Activated CD8-positive, alpha-beta memory T cell treated with anti-CD3 and anti-CD28 coated beads for 36 hours (primary cell): ENCODE measurements around the gene TAF4B. TPM values are rescaled to one million over a fixed set of nuclear protein-coding genes. Genes with fewer than 3 reads are reported as not detected.
"Not testable (repeated sequence)": the region's sequence is repeated elsewhere in the genome, so short reads cannot be mapped to it uniquely, and the experiment has no call there.

ENCODE experiments used
- CTCF ChIA-PET: fragments of 350-600 bp; sonication (Branson Sonifier 250); formaldehyde crosslinking; loops from one replicate; lab custom pipeline; 2021; ENCODE audit warnings: antibody characterized with exemption; lab: Charles Lee
- POLR2A ChIA-PET: fragments of 350-600 bp; sonication (Branson Sonifier 250); formaldehyde crosslinking; loops from one replicate; lab custom pipeline; 2021; ENCODE audit warnings: antibody characterized with exemption; lab: Charles Lee
- total RNA-seq, 2 experiments: library from RNA; stranded (reverse); gene quantifications; one replicate each; pipeline ENCODE4 v1.2.3, GENCODE V29; 2021

Gene TAF4B
- total RNA-seq, 2 experiments from 2014 or later, result 17.8 to 19.1 TPM

DNA sequence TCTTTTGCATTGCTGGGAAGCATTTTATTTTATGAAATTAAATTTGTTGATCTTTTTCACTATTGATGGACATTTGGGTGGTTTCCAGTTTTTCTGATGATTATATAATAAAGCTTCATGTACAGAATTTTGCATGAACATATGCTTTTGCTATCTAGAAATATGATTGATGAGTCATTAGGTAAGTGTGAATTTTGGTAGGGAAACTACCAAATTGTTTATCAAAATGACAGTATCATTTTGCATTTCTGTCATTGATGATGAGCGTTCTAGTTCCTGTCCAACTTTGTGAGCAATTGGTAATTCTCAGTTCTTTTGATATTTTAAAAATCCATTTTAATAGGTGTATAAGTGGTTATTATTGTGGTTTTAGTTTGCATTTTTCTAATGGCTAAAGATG is 67.7 kb downstream of the TAF4B start:
- ChIA-PET POLR2A (no interaction called here), CTCF (no interaction called here)

DNA sequence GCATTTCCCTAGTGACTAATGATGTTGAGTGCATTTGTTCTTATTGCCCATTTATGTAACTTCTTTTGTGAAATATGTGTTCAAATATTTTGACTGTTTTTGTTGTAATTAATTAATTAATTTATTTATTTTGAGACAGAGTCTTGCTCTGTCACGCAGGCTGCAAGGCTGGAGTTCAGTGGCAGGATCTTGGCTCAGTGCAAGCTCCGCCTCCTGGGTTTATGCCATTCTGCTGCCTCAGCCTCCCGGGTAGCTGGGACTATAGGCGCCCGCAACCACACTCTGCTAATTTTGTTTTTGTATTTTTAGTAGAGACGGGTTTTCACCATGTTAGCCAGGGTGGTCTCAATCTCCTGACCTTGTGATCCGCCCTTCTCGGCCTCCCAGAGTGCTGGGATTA is 71.9 kb downstream of the TAF4B start:
- ChIA-PET POLR2A (no interaction called here), CTCF (no interaction called here)

DNA sequence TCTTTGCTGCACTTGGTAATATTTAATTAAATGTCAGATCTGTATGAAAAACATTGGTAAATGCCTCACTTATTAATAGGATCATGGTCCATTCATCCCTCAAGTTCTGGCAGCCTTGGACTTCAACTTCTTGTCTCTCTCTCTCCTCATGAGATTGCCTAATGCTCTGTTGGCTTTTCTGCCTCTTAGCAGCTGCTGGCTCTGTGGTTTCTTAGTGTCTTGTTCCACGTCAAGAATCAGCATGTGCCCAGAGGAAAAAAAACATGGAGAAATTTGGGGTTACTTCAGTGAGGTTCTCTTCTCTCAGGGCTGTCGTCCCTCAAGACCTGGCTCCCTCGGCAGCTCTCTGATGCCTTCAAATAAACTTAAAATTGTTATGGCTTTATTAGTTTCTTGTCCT is 75.4 kb downstream of the TAF4B start:
- ChIA-PET POLR2A (no interaction called here), CTCF (no interaction called here)

DNA sequence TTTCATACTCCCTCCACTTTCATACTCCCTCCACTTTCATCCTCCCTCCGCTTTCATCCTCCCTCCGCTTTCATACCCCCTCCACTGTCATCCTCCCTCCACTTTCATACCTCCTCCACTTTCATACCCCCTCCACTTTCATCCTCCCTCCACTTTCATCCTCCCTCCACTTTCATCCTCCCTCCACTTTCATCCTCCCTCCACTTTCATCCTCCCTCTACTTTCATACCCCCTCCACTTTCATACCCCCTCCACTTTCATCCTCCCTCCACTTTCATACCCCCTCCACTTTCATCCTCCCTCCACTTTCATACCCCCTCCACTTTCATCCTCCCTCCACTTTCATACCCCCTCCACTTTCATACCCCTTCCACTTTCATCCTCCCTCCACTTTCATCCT is 77.0 kb downstream of the TAF4B start:
- POLR2A ChIA-PET, CTCF ChIA-PET: not testable (repeated sequence)

DNA sequence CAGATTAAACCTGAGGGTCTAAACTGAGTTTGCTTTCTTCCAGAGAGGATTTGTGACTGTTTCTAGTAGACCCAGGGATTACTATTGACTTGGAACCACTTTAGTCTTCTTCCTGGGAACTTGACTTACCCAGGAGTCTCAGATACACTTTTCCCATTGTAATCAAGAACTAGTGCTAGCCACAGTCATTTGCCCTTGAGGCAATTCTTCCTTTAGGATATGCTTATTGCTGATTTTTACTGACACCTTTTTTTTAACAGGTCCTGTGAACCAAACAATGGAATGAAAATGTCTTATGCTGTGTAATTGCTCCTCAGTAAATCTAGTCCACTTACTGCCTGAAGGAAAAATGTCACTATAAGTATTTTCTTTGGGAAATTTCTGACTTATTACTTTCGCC is 78.3 kb downstream of the TAF4B start:
- CTCF ChIA-PET, result no interaction called here

DNA sequence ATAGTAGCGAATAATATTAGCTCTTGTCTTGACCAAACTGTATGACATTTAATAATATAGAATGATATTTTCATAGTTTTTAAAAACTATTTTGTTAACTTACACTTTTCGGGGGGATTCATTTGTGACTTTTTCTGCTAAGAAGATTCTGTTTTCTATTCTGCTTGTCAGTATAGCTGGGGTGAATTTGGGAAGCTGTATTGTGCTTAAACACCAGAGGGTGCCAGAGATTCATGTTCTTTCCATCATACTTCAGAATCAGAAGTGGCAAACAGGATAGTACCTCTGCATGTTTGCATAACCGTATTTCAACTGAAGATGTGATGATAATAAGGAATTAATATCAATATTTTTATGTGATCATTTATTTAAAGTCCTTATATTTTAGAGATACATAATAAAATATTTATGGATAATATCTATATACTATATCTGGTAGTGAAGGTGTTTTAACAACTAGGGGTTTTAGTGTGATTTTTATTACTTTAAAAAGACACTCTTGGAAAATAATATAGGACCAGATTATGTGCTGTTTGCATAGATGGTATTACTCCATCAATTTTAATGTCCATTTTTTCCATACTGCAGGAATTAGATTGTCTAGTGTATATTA is 81.0 kb downstream of the TAF4B start:
- ChIA-PET CTCF (interaction anchor here (0.7 to 1.0 kb wide), 2 partner anchors 16 to 23 kb away, joined by 3 to 4 read pairs; no protein-coding TSS in a partner anchor), POLR2A (no interaction called here)

More for the DNA sequence above, 78.3 kb downstream of the TAF4B start:
- POLR2A ChIA-PET, result no interaction called here

DNA sequence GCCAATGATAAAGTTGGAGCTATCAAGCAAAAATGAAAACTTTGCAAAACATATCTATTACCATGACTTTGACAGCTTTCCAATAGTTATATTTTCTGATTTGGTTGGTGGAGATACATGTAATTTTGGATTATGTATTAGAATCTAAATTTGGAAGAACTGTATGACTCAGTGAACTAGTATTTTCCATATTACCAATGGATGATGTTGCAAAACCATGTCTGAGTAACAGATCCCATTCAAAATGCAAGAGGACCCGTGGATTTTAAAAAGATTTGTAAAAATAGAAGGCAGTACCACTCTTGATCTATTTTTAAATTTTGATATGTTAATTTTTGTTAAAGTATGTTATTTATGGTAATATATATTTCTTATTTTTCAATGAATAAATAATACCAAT is 83.0 kb downstream of the TAF4B start:
- POLR2A ChIA-PET, result no interaction called here
- CTCF ChIA-PET, result interaction anchor here (0.6 to 0.7 kb wide), 2 partner anchors 144 to 195 kb away, joined by 3 read pairs; no protein-coding TSS in a partner anchor

DNA sequence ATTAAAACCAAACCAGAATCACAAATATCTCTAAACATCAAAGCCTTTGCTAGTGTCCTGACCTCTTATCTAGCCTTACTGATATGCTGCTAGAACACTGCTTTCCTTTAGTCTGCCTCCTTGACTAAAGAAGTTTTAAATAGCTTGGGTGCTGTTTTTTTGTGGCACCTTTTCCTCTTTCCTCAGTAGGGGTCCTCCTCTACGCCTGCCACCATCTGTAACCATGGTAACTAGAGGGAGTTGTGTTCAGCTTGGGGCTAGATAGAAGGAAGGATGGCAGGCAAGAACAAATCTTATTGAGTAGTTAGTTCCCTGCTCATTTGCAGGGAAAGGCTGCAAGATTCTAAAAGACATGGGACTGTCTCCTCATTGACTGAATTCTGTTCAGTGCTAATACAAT is 86.0 kb downstream of the TAF4B start:
- CTCF ChIA-PET, result no interaction called here

DNA sequence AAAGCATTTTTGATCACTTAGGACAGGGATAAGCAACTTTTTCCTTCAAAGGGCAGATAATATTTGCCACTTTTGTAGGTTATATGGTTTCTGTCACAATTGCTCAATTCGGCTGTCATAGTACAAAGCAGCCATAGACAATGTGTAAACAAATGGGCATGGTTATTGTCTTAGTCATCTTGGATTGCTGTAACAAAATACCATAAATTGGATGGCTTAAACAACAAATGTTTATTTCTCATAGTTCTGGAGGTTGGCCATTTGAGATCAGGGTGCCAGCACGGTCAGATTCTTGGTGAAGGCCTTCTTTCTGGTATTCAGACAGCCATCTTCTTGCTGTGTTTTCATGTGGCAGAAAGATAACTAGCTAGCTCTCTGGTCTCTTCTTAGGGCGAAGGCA is 91.2 kb downstream of the TAF4B start:
- ChIA-PET CTCF (no interaction called here), POLR2A (no interaction called here)

More for the DNA sequence above, 86.0 kb downstream of the TAF4B start:
- POLR2A ChIA-PET, result no interaction called here

DNA sequence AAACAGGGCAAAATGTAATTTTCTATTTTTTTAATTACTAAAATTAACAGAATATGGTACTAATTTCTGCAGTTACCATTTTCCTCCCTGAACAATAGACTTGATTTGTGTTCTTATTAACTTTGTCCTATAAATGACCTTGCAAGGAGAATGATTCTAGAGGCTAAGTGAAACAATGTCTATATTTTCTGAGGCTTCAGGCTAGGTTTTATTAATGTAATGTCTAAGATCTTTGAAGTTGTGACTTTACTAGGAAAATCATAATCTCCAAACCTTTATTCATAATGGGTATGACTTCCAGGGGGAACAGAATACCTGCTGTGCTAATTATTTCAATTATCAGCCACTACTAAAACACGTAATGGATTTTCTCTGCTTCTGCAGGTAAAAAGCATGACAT is 94.4 kb downstream of the TAF4B start:
- POLR2A ChIA-PET, result no interaction called here
- CTCF ChIA-PET, result interaction anchor here (0.7 kb wide), 1 partner anchor 213 kb away, joined by 3 read pairs; no protein-coding TSS in a partner anchor

DNA sequence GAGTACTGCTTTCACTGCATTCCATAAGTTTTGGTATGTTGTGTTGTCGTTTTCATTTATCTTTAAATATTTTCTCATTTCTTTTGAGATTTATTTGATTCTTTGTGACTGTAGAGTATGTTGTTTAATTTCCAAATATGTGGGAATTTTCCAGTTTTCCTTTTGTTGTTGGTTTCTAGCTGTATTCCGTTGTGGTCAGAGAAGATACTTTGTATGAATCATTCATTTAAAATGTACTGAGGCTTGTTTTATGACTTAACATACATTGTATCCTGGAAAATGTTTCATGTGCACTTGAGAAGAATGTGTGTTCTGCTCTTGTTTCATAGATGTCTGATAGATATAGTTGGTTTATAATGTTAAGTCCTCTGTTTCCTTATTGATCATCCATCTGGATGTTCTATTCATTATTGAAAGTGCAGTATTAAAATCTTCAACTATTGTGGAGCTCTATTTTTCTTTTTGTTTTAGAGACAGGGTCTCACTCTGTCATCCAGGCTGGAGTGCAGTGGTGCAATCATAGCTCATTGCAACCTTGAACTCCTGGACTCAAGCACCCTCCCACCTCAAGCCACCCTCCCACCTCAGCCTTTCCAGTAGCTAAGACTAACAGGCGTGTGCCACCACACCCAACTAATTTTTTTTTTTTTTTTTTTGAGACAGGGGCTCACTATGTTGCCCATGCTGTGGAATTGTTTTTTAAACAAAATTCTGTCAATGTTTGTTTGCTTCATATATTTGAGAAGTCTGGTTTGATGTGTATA is 96.8 kb downstream of the TAF4B start:
- POLR2A ChIA-PET, result no interaction called here
- CTCF ChIA-PET, result interaction anchor here (0.8 kb wide), 1 partner anchor 16 kb away, joined by 3 read pairs; no protein-coding TSS in a partner anchor

DNA sequence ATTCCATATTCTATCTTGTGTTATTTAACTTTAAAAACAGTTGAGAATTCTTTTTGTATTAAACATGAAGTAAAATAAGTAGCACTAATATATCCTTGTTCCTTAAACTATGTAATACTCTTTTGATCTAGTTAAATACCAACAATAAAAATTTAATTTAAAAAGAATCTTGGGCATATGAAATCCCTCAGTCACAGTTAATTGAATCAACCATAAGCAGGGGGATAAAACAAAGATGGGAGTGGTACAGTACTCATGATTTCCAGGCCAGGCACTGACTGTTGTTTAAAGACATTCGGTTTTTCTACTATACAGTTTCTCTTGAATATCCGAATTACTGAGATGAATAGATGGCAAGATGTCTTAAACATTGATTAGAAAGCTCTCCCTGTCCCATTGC is 99.5 kb downstream of the TAF4B start:
- ChIA-PET POLR2A (no interaction called here), CTCF (no interaction called here)

DNA sequence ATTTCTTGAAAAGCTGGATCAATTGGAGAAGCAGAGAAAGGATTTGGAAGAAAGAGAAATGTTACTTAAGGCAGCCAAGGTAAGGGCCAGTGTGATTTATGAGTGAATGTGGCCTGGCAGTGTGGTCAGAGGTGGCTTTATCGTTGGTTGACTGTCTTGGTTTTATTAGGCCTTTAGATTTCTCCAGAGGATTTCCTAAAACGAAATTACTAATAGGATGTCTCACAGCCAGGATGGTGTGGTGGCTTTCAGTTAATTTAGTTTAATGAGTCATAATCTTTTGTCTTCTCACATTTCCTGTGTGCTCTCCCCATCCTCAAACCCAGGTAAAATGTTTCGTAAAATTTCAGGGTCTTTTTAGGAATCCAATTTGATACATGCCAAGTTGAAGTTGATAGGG is 100.8 kb downstream of the TAF4B start:
- ChIA-PET POLR2A (no interaction called here), CTCF (no interaction called here)

DNA sequence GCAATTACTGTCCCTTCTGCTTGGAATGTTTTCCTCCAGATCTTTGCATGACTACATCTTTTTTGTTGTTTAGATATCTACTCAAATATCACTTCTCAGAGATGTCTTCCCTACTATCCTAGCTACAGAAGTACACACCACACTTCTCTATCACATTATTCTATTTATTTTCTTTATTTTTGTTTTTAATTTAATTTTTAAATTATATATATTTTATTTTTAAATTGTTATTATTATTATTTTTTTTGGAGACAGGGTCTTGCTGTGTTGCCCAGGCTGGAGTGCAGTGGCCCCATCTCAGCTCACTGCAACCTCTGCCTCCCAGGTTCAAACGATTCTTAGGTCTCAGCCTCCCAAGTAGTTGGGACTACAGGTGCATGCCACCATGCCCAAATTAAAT is 106.7 kb downstream of the TAF4B start:
- ChIA-PET POLR2A (no interaction called here), CTCF (no interaction called here)

DNA sequence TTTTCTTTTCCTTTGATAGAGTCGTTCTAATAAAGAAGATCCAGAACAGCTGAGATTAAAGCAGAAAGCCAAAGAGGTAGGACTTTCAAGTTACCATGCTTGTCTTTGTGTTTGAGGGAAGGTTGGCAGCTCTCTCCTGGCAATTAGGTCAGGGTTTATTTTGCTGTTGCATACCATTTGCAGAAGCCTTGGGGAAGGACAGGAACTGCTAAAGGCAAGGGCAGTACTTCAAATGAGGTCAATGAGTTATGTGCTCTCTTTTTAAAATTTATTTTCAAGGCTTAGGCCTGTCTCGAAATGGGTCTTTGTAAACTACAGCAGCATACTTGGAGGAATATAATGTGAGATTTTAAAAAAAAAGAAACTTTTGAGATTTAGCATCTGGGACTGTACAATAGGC is 108.9 kb downstream of the TAF4B start:
- ChIA-PET CTCF (no interaction called here), POLR2A (no interaction called here)

DNA sequence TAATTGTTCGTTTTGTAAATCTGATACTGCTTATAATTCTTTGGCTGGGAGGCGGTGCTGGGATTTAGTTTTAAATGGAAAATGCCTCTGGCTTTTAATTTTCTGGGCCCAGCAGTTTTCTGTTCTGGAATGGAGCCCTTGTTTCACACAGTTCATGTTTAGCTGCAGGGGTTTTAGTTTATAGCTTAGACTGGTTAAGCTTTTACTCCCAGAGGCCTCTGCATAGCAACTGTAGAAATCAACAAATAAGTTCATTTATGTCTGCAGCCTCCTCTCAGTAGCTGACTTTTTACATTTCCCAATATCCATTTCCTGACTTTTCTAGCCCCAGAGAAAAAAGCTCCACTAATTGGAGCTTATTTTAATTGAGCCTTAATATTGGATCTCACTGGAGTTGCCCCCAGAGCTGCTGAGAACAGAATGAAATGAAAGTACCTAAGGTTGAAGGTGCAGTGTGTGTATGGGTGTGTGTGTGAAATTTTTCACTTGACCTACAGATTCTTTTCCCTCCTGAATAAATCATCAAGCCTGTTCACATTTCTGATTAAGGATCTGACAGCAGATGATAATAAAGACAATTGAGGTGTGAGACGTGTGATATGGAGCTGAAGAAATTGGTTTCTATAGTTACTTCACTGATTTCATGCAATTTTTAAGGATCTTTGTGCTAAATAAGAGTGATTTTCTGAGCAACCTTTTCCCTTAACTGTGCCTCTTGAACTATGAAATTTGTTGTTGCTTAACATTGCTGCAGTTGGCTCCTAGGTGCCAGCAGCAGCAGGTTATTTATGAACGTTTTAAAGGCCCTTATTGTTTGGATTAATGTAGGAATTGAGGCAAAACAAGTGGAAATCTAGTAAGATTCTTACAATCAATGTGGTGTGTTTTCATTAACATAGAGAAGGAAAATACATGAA is 109.6 kb downstream of the TAF4B start:
- ChIA-PET POLR2A (no interaction called here), CTCF (interaction anchor here (0.5 kb wide), 1 partner anchor 92 kb away, joined by 4 read pairs; no protein-coding TSS in a partner anchor)

DNA sequence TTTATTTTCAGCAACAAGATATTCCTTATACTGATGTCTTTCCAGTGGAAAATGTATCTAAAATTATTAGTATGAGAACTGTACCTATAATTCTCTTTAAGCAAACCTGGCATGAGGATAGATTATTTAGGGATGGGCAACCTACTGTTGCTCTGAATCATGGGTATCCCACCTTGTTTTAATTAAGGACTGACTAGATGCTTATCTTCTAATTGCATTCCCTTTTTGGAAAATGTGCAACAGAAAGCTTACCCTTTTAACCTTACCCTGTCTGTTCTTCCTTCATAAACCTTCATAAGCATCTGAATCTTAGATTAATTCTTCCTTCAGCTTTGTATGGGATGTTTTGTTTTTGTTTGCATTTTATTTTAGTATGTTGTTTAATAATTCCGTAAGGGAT is 110.3 kb downstream of the TAF4B start:
- POLR2A ChIA-PET, result interaction anchor here (0.5 kb wide), 1 partner anchor 28 kb away, joined by 12 read pairs; no protein-coding TSS in a partner anchor
- CTCF ChIA-PET, result no interaction called here

DNA sequence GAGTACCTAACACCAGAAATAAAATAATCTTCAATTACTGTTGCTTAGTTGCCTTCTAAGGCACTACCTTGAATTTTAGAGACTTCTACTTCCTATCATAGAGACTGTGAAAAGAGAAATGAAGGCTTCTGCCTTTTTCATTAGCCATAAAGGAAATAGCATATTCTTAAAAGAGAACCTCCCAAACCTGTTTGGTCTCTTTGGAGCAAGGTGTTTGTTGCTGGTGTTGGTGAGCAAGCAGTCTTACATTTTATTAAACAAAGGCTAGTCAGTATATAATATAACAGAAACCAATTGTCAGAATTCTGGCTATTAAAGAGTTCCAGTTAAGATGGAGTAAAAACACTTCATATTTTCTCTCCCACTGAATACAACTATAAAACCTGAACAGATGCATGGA is 116.4 kb downstream of the TAF4B start:
- ChIA-PET POLR2A (no interaction called here), CTCF (no interaction called here)

DNA sequence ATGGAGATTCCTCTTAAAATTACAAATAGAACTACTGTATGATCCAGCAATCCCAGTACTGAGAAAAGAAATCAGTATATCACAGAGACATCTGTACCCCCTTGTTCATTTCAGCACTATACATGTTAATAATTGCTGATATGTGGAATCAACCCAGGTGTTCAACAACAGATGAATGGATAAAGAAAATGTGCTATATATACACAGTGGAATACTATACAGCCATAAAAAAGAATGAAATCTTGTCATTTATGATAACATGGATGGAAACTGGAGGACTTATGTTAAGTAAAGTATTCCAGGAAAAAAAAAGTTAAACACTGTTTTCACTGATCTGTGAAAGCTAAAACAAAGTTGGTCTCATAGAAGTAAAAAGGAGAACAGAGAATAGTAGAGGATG is 124.7 kb downstream of the TAF4B start:
- POLR2A ChIA-PET, result no interaction called here
- CTCF ChIA-PET, result no interaction called here
